ENCODE results near the gene CFC1. TPM values are rescaled to one million over a fixed set of nuclear protein-coding genes. Genes with fewer than 3 reads are reported as not detected.
"Not testable (repeated sequence)": the region's sequence is repeated elsewhere in the genome, so short reads cannot be mapped to it uniquely, and the experiment has no call there.

CFC1 gene
- not detected for polyA plus RNA-seq (ENCODE audit: insufficient read length in 3 of 3)

DNA sequence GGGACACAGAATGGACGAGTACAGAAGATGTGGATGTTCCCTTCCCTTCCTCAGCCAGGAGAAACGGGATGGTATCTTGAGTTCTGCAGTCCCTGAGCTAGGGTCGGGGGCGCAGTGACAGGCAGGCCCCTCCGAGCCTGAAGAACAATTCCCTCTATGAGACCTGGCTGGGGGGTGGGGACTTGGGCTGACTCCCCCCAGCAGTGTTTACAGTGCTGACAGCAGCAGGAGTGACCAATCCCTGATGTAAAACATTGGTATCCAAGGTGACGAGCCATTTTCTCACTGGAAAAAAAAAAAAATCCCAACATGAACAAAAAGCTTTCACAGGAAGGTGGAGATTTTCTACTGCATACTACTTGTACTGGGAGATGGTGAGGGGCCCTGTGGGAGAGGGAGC, at the start of gene CFC1:
Gene CFC1 (minus strand): TSS at position 183 of the 400 bp plus-strand sequence. CDS start 288 bp downstream, outside the sequence.
- not testable (repeated sequence) for DNase-seq (ENCODE audit: low read depth in 3 of 3, low spot score in 2 of 3)

DNA sequence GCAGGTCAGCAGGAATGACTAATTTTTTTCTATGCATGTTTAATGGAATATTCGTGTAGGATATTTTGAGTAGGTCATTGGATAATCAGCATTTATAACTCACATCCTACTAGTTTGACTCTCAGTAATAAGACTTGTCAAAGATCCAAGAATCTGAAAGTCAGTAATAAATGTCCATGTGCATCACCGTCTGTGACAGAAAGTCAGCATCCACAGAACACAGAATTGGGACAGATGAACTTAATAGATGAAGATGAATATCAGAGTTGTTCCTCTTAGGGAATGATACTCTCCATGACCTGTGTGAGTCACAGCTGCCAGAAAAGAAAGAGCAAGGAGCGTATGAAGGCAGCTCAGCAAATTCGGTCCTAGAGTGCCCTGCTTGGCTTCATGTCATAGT, 42.3 kb upstream of the CFC1 start:
- DNase-seq (ENCODE audit: low read depth in 3 of 3, low spot score in 2 of 3) = not testable (repeated sequence)

DNA sequence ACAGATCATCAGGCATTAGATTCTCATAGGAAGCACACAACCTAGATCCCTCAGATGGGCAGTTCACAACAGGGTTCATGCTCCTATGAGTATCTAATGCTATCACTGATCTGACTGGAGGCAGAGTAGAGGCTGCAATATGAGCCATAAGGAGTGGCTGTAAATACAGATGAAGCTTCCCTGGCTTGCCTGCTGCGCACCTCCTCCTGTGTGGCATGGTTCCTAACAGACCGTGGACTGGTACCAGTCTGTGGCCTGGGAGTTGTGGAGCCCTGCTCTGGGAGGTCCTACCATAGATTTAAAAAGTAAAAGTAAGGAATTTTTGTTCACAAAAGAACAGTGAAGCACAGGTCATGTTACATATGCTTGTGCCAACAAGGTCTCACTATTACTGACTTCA, 39.6 kb upstream of the CFC1 start:
- not testable (repeated sequence) for DNase-seq (ENCODE audit: low read depth in 3 of 3, low spot score in 2 of 3)

DNA sequence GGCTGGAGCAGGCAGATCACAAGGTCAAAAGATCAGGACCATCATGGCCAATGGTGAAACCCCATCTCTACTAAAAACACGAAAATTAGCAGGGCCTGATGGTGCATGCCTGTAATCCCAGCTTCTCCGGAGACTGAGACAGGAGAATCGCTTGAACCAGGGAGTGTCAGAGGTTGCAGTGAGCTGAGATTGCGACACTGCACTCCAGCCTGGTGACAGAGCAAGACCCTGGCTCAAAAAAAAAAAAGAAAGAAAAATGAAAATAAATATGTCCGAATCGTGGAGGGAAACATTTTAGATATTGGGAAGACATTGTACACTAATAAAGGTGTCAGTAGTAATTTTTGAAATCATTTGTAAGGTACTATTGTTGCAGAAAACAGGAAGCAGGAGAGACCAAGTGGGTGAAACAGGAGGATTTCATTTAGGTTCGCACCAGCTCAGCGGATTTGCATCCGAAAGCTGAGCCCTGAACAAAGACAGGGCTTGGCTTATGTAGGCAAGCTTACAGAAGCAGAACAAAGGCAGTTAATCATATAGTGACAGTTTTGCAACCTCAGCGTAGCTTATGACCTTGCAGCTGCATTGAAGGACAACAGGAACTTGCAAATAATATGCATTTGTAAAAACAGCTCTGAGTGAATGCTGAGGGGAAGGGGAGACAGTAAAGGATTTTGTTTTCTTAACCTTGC, 29.6 kb upstream of the CFC1 start:
- not testable (repeated sequence) for DNase-seq (ENCODE audit: low read depth in 3 of 3, low spot score in 2 of 3)

DNA sequence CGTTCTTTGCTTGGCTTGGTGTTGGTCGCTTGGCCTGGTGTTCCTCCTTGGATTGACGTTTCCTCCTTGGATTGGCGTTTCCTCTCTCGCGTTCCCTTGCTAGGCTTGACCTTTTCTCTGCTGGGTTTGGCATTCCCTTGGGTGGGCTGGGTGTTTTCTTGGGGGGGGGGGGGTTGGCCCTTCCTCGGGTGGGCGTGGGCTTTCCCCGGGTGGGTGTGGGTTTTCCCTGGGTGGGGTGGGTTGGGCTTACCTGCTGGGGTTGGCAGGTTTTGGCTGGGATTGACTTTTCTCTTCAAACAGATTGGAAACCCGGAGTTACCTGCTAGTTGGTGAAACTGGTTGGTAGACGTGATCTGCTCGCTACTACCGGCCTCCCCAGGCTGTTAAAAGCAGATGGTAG, 11.8 kb upstream of the CFC1 start, which contains the start of gene POTEJ:
Gene POTEJ (plus strand): TSS at position 301 of the 400 bp plus-strand sequence. CDS start 93 bp downstream, at position 394.
- not testable (repeated sequence) for DNase-seq (ENCODE audit: low read depth in 3 of 3, low spot score in 2 of 3)

DNA sequence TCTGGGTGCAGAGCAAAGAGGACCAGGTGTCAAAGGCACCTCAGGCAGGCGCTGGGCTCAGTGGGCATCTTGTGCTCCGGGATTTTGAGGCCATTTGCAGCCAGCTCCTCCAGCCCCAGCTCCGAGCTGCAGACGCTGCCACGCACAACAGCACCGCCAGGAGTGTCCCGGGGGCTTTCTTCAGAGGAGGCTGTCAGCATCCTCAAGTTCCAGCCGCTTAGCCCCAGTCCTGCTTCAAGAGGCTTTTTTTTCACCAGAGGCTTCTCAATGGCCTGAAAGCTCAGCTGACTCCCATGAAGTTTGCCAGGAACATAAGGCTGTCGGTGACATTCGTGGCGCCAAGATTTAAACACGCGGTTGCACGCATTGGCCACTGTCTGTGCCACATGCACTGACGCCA, 11.1 kb upstream of the CFC1 start:
- DNase-seq (ENCODE audit: low read depth in 3 of 3, low spot score in 2 of 3) = not testable (repeated sequence)

DNA sequence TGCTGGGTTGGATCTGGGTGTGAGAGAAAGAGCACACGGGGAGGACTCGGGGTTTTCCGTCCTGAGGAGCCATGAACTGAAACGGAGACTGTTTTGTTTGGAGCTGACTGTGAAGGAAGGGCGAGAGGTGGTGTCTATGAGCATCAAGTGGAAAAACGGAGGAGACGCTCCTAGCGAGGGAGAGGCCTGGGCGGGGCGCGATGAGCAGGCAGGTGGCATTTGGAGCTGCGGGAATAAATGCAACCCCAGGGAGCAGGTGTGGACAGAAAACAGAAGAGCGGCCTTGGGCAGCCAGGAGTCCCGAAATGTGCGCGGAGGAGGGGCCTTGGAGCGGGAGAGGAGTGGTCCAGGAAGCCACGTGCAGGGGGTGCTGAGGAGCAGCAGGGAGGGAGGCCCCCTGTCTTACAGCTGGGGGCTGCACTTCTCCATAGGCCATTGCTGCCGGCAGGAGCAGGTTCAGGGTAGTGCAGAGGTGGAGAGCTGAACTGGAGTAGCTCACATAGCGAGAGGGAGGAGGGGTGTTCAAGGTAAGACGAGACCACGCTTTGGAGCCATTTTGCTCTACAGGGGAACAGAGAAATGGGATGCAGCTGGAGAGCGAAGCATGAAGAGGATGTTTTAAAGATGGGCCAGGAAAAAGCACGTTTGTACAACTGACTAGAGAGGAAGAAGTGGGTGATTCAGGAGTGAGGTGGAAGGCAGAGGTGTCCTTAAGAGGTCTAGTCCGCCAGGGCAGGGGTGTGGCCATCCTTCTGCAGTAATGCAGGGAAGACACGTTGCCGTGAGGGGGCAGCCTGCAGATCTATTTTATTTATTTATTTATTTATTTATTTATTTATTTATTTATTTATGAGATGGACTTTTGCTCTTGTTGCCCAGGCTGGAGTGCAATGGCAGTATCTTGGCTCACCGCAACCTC, 9.9 kb upstream of the CFC1 start:
- not testable (repeated sequence) for DNase-seq (ENCODE audit: low read depth in 3 of 3, low spot score in 2 of 3)

DNA sequence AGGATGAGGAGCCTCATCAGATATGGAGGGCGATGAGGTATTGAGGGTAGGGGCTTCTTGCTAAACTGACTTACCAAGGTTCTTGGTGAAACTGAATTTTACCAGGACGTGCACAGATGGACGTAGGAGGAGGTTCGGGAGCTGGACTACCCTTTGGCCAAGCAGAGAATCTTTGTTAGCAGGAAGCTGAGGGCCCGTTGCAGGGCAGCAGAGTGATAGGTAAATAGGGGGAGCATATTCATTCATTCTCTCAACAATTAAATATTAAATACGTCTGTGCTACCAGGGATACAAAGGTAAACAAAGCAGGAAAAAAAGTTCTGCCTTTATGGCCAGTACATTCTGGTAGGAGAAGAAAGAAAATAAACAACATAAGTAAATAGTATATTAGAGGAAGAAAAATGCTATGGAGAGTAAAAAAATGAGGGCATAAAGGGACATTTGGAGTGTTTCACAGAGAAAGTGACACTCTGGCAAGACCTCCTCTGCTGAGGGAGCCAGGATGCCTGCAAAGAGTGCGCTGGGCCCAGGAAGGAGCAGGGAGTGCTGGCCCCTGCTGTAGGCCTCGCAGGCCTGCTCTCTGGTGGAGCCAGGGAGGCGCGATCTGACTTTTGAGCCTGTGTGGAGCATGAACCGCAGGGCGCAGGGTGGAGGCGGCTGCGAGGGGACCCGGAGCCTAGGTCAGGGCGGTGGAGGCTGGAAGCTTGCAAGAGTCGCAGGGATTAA, 9.1 kb upstream of the CFC1 start:
- DNase-seq (ENCODE audit: low read depth in 3 of 3, low spot score in 2 of 3) = not testable (repeated sequence)

DNA sequence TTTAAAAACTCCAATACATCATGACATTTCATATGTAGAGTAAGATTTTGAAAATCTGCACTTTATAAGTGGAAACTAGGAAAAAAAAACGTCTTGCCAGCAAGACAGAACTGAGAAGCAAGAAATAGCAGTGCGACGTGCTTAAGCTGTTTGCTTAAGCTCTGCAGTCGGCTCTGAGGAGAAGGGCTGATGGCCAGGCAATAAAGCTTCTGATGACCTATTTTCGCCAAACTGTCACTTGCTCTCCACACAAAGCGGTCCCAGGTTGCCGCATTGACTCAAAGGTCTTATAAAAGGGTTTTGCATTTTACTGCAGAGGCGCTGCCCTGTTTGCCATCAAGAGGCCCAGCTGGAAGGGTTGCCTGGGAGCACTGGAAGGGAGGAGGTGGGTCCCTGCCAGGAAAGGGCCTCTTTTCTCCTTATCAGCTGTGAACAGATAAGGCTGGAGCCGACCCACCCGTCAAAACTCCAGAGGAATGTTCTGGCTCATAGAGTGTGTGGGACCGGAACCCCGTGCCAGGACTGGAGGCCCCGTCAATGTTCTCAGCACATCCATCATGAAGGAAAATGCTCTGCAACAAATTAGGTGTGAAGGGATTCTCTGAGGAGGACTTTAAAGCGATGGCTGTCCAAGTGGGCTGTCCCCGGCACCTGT, 2.4 kb upstream of the CFC1 start:
- DNase-seq (ENCODE audit: low read depth in 3 of 3, low spot score in 2 of 3) = not testable (repeated sequence)

DNA sequence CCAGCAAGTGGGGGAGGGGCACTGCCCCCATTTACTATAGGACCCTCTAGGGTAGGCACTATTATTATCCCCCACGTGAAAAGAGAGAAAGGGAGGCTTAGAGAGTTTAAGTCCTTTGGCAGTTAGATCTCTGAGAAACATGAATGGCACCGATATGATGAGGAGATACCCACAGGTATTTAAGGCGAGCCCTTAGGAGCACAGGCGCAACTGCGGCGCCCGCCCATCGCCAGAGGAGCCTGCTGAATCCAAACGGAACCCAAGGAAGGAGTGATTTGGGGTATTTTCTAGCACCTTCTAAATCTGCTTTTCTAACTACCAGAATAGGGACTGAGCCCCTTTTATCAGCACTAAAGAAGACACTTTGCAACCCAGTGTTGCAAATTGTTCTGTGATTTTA, 551 bp upstream of the CFC1 start:
- not testable (repeated sequence) for DNase-seq (ENCODE audit: low read depth in 3 of 3, low spot score in 2 of 3)

DNA sequence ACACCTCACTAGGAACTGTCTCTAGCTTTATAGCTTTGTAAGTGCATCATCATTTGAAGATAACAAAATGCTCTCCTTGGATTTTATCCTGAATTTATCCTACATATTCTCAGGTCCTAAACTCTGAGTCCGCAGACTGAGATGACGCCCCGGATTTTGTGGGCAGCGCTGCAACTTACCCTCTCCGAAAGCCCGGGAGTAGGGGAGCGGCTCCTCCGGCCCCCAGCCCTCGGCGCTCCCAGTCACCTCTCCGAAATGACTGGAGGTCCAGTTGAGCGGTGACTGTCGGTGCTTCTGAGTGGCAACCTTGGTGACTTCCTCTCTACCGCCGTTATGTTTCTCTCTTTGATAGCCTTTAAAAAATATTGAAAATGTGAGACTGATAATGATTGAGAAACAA, 912 bp downstream of the CFC1 start:
- not testable (repeated sequence) for DNase-seq (ENCODE audit: low read depth in 3 of 3, low spot score in 2 of 3)

DNA sequence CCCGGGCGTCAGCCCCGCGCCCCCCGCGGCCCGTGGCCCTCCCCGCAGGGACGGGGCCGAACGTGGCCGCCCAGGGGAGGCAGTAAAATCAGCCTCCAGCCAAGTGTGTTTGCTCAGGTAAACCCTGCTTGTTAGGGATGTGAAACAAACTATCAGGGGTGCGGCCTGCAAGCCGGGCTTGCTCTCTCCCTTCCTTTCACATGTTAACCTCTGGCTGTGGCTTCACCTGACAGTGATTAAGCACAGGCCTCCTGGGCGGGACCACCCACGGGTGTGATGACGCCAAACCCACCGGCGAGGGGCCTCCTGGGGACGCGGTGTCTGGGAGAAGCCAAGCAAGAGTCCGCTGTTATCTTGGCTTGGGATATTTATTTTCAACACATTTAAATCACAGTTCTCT, 1.4 kb downstream of the CFC1 start:
- not testable (repeated sequence) for DNase-seq (ENCODE audit: low read depth in 3 of 3, low spot score in 2 of 3)

DNA sequence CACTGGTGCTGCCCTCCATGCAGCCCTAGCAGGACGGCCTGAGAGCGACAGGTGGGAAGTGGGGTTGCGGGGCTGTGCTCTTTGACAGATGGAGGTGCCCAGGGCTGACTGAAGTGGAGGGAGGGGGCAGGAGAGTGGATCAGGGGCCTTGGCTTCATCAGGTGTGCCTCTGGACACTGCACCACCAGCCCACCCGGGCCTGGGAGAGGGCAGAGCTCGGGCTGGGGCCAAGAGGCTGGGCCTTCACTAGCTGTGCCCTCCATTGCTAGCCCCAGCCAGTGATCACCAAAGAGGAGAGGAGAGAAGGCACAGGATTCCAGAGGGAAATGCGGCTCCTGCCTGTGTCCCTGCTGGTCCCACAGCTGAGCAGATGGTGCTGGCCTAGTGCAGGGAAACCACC, 2.6 kb downstream of the CFC1 start:
- not testable (repeated sequence) for DNase-seq (ENCODE audit: low read depth in 3 of 3, low spot score in 2 of 3)

DNA sequence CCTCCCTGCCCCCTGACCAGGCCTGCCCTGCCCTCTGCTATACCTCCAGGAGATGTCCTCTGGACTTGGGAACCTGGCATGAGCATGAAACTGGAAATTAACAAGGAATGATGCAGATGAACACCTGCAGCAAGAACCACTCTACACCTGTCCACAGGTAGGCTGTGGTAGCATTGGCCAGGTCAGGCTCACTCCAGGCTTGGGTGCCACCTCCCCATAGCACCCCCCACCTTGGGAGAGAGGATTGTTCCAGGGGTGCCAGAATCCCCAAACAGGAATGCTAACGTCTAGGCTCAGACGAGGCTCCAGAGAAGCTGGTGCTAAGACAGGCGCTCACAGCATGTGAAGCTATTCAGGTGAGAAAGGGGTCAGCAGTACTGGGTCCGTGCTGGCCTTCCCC, 5.4 kb downstream of the CFC1 start:
- not testable (repeated sequence) for DNase-seq (ENCODE audit: low read depth in 3 of 3, low spot score in 2 of 3)

DNA sequence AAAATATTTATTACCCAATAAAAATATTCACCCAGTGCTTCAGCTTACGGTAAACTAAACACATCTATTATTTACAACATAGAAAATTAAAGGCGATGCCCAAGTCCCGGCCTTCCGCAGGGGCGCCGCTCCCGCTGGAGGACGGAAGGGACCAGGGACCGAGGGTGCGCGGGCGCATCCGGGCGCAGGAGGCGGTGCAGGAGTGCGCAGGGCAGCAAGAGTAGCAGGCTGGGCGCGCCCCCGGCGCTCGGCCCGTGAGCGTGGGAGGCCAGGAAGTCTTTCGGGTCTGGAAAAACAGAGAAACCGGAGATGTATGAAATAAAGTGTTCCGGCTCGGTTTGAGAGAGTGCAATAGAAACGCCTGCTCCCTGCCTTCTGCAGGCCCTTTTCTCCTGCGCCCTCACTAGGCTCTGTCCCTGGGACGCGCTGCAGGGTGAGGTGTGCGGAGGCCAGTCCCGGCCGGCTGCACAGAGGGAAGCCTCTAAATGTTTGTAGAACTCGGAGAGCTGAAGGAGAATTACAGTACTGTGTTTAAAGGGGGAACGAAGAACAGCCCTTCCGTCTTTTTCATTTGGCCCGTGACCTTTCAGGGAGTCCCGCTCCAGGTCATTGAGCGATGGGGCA, 6.5 kb downstream of the CFC1 start:
- DNase-seq (ENCODE audit: low read depth in 3 of 3, low spot score in 2 of 3) = not testable (repeated sequence)

DNA sequence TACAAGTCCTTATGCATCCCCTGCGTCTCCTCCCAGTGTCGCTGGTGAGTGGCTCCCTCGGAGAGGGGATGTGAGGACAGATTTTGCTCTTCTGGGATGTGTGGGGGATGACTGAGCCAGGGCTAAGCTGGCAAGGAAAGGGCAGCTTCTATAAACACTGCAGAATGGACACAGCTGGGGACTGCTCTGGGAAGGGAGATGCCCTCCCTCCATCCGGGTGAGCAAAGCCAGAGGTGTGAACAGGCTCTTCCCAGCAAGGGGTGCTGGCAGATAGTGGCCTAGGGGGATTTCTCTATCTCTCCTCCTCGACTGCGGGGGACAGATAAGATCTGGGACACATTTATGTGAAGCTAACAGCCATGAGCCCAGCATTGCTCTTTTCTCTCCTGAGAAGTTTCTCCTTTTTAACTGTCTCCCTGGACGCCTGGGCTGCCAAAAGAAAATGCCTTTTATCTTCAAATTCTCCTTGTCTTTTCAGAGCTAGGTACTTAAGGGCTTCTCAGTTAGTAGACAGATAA, 8.5 kb downstream of the CFC1 start:
- DNase-seq (ENCODE audit: low read depth in 3 of 3, low spot score in 2 of 3) = not testable (repeated sequence)

DNA sequence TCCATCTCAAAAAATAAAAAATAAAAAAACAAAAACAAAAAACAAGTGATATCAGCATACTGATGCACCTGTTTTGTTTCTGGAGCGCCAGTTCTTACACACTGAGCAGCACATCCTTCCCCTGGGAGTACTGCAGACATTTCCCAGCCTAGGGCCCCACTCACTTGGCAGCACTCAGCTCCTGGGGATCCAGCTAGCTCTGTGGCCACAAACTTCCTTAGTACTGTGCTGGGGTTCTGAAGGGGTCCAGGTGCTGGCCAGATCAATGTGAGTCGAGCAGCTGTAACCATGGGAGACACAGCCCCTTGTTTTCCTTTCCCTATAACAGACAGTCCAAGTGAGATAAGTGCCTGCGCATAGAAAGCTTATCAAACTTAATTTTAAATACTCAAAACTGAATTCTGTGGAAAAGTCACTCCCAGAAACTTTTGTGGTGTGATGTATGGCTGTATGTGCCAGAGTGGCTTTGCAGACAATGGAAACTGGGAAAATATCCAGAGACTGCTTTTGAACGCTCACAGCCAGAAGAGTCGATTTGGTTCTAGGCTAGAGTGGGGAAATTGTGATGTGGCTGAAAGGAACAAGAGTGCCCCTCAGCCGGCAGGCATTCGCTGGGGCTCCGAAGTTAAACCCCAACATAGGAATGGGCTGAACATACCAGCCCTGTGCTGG, 9.1 kb downstream of the CFC1 start:
- not testable (repeated sequence) for DNase-seq (ENCODE audit: low read depth in 3 of 3, low spot score in 2 of 3)

DNA sequence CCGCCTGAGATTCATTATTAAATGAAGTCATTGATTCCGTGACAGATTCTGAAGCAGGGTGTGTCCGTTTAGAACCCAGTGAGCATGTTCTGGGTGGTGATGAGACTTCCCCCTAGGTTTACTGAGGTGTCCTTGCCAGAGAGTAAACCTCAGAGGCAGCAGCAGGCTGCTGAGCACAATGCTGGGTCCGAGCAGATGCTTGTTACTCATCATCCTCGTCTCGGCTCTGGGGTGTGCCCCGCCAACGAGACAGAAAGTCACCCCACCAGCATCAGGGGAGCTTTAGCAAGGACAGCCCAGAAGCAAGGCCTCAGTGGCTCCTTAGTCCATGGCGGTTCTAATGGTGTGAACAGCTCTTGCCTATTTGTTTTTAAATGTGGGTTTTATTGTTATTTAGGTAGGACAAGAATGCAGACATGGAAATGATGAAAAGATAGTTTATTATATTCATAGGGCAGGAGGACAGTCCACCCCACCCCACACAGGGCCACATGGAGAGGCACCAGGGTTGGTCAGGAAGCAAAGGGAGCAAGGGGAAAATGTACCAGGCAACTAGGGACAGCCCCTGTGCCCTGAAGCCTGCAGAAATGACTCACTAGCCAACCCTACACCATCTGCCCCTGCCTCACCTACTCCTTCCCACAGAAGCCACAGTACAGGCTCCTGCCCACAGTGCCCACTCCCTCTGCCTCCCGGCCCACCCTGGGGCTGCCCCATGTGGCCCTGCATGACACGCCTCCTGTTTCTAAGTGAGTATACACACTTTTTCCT, 10.5 kb downstream of the CFC1 start:
- DNase-seq (ENCODE audit: low read depth in 3 of 3, low spot score in 2 of 3) = not testable (repeated sequence)
